Smooth muscle cell (in vitro differentiated cells): ENCODE data around the gene HERC4. TPM values are rescaled to one million over a fixed set of nuclear protein-coding genes. Genes with fewer than 3 reads are reported as not detected.

Experiments used
- DNase-seq: peaks from one replicate; lab custom pipeline; 2025; ENCODE audit not compliant: unreplicated experiment; lab: John Stamatoyannopoulos, UW
- H2AFZ ChIP-seq: fragments of 200-600 bp; sonication (generic); 2 replicates; pipeline ENCODE4 v1.6.0; 2016; ENCODE audit warnings: antibody characterized with exemption, low read depth, mild to moderate bottlenecking
- H3F3A ChIP-seq: fragments of 200-600 bp; sonication (generic); 2 replicates; pipeline ENCODE4 v1.6.0; 2017; ENCODE audit warnings: antibody characterized with exemption, low read depth
- H3K27ac ChIP-seq: fragments of 200-600 bp; sonication (generic); 2 replicates; pipeline ENCODE4 v1.5.1; 2016; ENCODE audit warnings: low read depth, mild to moderate bottlenecking
- H3K27me3 ChIP-seq: fragments of 200-600 bp; sonication (generic); 2 replicates; pipeline ENCODE4 v1.6.1; 2016; ENCODE audit warnings: low read depth, mild to moderate bottlenecking
- H3K36me3 ChIP-seq: fragments of 200-600 bp; sonication (generic); 2 replicates; pipeline ENCODE4 v1.5.1; 2016; ENCODE audit warnings: low read depth
- H3K4me1 ChIP-seq: fragments of 200-600 bp; sonication (generic); 2 replicates; pipeline ENCODE4 v1.5.1; 2016; ENCODE audit warnings: low read depth
- H3K4me2 ChIP-seq: fragments of 200-600 bp; sonication (generic); 2 replicates; pipeline ENCODE4 v1.6.0; 2016; ENCODE audit warnings: mild to moderate bottlenecking
- H3K4me3 ChIP-seq: fragments of 200-600 bp; sonication (generic); 2 replicates; pipeline ENCODE4 v1.5.1; 2016; ENCODE audit warnings: mild to moderate bottlenecking
- H3K79me2 ChIP-seq: fragments of 200-600 bp; sonication (generic); 2 replicates; pipeline ENCODE4 v1.6.0; 2016; ENCODE audit warnings: low read depth, mild to moderate bottlenecking
- H3K9ac ChIP-seq: fragments of 200-600 bp; sonication (generic); 2 replicates; pipeline ENCODE4 v1.6.0; 2016; ENCODE audit warnings: low read depth
- H3K9me3 ChIP-seq: fragments of 200-600 bp; sonication (generic); replicated peaks from 2 replicates; pipeline ENCODE4 v1.5.1; 2016; ENCODE audit warnings: low read depth
- H4K20me1 ChIP-seq: fragments of 200-600 bp; sonication (generic); 2 replicates; pipeline ENCODE4 v1.6.0; 2016; ENCODE audit warnings: low read depth
- WGBS: methylation state at CpG from one replicate; pipeline ENCODE4 v1.1.7; 2016; ENCODE audit warnings: low lambda C conversion rate; 5-methylcytosine and 5-hydroxymethylcytosine counted together
- polyA plus RNA-seq: library from polyadenylated mRNA; unstranded; fragments of >200 nt; fragmentation: Nextera tagmentation; extraction: Ambion mirVana; gene quantifications from 2 replicates; pipeline ENCODE4 v1.2.1, GENCODE V29; 2016
- total RNA-seq: library from RNA; depleted of rRNA; stranded (reverse); fragments of >200 nt; gene quantifications from 2 replicates; pipeline ENCODE4 v1.2.3, GENCODE V29; 2014
- TF ChIP-seq, protein P1 (sequence below): fragments of 200-600 bp; sonication (generic); IDR thresholded peaks from 2 replicates; pipeline ENCODE4 v1.5.1; 2017; ENCODE audit warnings: borderline replicate concordance, mild to moderate bottlenecking, antibody characterized with exemption; ENCODE audit not compliant: insufficient read depth, poor library complexity, severe bottlenecking

HERC4 gene
- total and polyA plus RNA-seq, 2 experiments from 2014 or later: 19.5 to 41.2 TPM

DNA sequence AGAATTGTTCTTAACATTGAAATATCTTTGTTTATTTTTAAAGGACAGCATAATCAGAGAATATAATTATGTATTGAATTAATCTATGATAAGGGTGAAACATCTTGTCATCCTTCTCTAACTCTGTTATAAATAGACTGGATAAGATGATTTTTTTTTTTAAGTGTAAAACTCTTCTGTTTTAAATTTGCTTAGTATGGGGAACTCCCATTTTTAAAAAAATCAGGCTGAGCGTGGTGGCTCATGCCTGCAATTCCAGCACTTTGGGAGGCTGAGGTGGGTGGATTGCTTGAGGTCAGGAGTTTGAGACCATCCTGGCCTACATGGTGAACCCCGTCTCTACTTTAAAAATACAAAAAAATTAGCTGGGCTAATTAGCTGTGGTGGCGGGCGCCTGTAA is 9.4 kb upstream of the HERC4 start:
- Histone ChIP-seq H3K4me1 (no peaks in the 10 kb centered on the region), H3K9ac (no peak overlapping the region), H3K27ac (no peak overlapping the region), H3K36me3 (no peaks in the 10 kb centered on the region), H3K9me3 (no peaks in the 10 kb centered on the region), H2AFZ (no peak overlapping the region), H3K4me3 (no peak overlapping the region), H4K20me1 (no peaks in the 10 kb centered on the region), H3K27me3 (no peaks in the 10 kb centered on the region), H3K4me2 (no peak overlapping the region), H3F3A (no peaks in the 10 kb centered on the region), H3K79me2 (no peaks in the 10 kb centered on the region)
- WGBS: 91% methylated on average over 4 of the region's 4 CpGs
- DNase-seq: no peak
- TF ChIP-seq, protein P1, sequence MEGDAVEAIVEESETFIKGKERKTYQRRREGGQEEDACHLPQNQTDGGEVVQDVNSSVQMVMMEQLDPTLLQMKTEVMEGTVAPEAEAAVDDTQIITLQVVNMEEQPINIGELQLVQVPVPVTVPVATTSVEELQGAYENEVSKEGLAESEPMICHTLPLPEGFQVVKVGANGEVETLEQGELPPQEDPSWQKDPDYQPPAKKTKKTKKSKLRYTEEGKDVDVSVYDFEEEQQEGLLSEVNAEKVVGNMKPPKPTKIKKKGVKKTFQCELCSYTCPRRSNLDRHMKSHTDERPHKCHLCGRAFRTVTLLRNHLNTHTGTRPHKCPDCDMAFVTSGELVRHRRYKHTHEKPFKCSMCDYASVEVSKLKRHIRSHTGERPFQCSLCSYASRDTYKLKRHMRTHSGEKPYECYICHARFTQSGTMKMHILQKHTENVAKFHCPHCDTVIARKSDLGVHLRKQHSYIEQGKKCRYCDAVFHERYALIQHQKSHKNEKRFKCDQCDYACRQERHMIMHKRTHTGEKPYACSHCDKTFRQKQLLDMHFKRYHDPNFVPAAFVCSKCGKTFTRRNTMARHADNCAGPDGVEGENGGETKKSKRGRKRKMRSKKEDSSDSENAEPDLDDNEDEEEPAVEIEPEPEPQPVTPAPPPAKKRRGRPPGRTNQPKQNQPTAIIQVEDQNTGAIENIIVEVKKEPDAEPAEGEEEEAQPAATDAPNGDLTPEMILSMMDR: no peak

DNA sequence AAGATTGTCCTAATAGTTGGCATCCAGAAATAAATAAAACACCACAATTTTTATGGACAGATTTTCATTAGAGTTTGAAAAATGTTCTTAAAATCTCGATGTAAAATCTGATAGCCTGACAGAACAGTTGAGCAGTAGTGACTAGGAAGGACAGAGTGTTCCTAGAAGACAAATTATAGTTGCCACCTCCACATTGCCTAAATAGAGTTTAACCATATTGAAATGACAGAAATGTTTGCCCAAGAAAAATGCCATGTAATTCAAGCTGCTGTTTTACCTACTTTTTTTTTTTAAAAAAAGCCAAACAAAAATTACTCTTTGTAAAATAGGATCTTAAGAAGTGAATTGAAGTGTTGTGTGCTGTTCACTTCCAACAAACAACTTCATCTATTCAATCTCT is 8.9 kb upstream of the HERC4 start:
- Histone ChIP-seq H4K20me1 (no peaks in the 10 kb centered on the region), H3K79me2 (no peaks in the 10 kb centered on the region), H3K36me3 (no peaks in the 10 kb centered on the region), H3K9me3 (no peaks in the 10 kb centered on the region), H3K4me3 (no peak overlapping the region), H3K27ac (no peak overlapping the region), H3K4me2 (no peak overlapping the region), H3F3A (no peaks in the 10 kb centered on the region), H3K27me3 (no peaks in the 10 kb centered on the region), H2AFZ (no peak overlapping the region), H3K9ac (no peak overlapping the region), H3K4me1 (no peaks in the 10 kb centered on the region)
- WGBS: 71% methylated on average over 1 of the region's 1 CpG
- TF ChIP-seq, protein P1: no peak
- no peak for DNase-seq

DNA sequence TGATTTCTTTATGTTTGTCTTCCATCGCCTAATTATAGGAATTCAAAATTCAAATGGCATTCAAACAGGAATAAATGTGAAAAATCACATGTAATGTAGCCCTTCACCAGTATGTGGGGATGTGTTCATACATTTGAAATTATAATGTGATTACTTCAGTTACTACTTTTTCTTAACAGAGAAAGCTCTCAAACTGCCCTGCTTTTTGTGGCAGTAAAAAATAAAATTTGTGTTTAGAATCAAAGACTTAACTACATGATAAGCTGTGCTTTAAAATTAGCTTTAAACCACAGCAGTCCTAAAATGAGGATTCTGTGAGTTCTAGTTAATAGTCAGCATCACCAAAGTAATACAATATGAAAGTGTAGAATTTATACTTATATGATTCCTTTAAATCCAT is 7.8 kb upstream of the HERC4 start:
- no peak overlapping the region for H3K9ac ChIP-seq
- no peaks in the 10 kb centered on the region for H4K20me1 ChIP-seq
- no peaks in the 10 kb centered on the region for H3K79me2 ChIP-seq
- no peak overlapping the region for H3K4me2 ChIP-seq
- no peaks in the 10 kb centered on the region for H3K4me1 ChIP-seq
- H3K4me3 ChIP-seq: no peak overlapping the region
- H3K27ac ChIP-seq: no peak overlapping the region
- DNase-seq: no peak
- peak overlapping the region; percentile 62 for H2AFZ ChIP-seq
- no peaks in the 10 kb centered on the region for H3K27me3 ChIP-seq
- no peaks in the 10 kb centered on the region for H3K9me3 ChIP-seq
- TF ChIP-seq, protein P1: peak; percentile 45
- H3K36me3 ChIP-seq: no peaks in the 10 kb centered on the region
- whole genome bisulfite sequencing: 91% methylated on average over 1 of the region's 1 CpG
- H3F3A ChIP-seq: no peaks in the 10 kb centered on the region

DNA sequence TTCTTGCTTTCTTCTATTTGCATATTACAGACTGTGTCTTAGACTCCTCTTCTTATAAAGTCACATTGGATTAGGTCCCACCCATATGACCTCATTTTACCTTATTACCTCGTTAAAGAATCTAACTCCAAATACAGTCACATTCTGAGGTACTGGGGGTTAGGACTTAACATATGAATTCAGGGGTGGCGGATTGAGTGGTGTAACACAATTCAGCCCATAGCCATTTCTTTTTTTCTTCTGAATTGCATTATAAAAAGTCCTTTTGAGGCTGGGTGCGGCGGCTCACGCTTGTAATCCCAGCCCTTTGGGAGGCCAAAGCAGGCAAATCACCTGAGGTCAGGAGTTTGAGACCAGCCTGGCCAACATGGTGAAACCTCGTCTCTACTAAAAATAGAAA is 6.8 kb upstream of the HERC4 start:
- WGBS: 87% methylated on average over 6 of the region's 6 CpGs
- Histone ChIP-seq H3K9me3 (no peaks in the 10 kb centered on the region), H3F3A (no peaks in the 10 kb centered on the region), H3K4me3 (no peak overlapping the region), H4K20me1 (no peaks in the 10 kb centered on the region), H3K4me2 (no peak overlapping the region), H3K27ac (no peak overlapping the region), H2AFZ (no peak overlapping the region), H3K36me3 (no peaks in the 10 kb centered on the region), H3K9ac (no peak overlapping the region), H3K27me3 (no peaks in the 10 kb centered on the region), H3K79me2 (no peaks in the 10 kb centered on the region), H3K4me1 (no peaks in the 10 kb centered on the region)
- DNase-seq: no peak
- TF ChIP-seq, protein P1: no peak
